IPS-NIHi7 (cell line): ENCODE data around the gene REM2.

Experiments
- DNase-seq: peaks from one replicate; pipeline ENCODE4 v3.0.0; 2012; ENCODE audit warnings: mixed read lengths; ENCODE audit errors: extremely low spot score

REM2 gene, protein sequence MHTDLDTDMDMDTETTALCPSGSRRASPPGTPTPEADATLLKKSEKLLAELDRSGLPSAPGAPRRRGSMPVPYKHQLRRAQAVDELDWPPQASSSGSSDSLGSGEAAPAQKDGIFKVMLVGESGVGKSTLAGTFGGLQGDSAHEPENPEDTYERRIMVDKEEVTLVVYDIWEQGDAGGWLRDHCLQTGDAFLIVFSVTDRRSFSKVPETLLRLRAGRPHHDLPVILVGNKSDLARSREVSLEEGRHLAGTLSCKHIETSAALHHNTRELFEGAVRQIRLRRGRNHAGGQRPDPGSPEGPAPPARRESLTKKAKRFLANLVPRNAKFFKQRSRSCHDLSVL

GRCh38 chr14:22883173-22883976 lies at the start of gene REM2:
TSS of gene REM2 (plus strand) at chr14:22883222. CDS start at chr14:22883288, 66 bp downstream.
- DNase-seq = peak; percentile 40

DNA sequence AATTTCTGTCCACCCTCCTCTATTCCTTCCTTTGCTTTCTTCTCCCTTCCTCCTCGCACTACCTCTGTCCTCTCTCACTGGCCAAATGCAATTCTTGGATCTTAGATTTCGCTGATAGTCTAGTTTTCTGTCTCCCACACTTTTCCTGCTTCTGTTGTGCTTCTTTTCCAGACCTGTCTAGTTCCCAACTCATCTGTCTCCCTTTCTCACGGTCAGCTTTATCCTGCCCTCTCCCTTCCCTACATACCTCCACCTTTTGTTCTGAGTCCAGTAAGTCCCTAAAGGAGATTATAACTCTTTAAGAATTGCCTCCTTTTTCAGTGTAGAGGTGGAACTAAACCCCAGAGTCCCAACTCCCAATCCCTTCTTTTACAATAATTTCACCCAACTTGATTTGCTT lies 47.5 kb upstream of the REM2 start:
- DNase-seq = no peak

DNA sequence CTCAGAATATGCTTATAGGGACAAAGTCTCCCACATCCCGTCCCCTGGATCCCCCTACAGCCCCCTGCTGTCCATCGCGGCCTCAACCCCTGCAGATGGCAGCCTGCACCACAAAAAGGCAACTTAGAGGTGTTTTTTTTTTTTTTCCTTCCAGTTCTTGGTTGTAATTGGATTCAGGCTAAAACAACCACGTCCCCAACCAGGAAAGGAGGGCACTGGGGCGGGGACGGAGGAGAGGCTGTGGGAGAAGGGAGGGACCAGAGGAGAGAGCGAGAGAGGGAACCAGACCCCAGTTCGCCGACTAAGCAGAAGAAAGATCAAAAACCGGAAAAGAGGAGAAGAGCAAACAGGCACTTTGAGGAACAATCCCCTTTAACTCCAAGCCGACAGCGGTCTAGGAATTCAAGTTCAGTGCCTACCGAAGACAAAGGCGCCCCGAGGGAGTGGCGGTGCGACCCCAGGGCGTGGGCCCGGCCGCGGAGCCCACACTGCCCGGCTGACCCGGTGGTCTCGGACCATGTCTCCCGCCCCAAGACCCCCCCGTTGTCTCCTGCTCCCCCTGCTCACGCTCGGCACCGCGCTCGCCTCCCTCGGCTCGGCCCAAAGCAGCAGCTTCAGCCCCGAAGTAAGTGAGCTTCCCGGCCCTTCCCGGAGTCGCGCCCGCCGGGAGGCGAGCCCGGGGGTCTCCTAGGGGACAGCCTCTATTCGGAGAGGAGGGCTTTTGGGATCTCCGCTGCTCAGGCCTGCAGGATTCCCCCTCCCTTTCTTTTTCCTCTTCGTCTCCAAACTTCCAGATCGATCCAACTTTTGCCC lies 46.5 kb upstream of the REM2 start, which contains the start of gene MMP14:
TSS of gene MMP14 (plus strand) at position 285 of the 813 bp plus-strand sequence. CDS start at position 518, 233 bp downstream.
- DNase-seq = peak; percentile 80

DNA sequence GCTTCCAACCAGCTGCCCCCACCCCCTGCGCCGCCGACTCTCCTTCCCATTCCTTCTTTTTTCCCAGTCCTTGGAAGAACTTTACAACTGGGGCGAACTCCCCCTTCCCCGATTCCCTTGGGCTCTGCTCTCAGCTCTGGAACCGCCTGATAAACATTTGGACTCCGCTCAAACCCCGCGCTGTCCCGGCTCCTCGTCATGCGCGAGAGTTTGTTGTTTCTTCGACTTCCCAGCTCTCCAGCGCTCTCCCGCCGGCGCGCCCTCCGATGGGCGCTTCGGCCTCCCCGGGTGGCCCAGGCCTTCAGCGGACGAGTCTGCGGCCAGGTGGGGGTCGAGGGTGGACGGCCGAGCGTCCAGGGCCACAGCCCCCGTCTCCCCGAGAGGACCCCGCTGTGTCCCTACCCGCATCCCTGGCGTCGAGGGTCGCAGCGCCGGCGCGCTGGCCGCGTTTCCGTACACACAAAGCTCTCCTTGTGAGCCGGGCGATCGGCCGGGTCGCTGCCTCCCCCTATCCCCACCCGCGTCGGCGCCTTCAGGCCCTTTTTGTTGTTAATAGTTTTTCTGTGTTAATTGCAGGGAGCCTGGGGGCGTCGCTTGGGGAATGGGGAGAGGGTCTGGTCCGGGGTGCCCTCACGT lies 45.8 kb upstream of the REM2 start:
- no peak for DNase-seq

- peak; percentile 35 for DNase-seq
These were observed 45.1 kb upstream of the REM2 start for GRCh38 chr14:22837750-22838538.

DNA sequence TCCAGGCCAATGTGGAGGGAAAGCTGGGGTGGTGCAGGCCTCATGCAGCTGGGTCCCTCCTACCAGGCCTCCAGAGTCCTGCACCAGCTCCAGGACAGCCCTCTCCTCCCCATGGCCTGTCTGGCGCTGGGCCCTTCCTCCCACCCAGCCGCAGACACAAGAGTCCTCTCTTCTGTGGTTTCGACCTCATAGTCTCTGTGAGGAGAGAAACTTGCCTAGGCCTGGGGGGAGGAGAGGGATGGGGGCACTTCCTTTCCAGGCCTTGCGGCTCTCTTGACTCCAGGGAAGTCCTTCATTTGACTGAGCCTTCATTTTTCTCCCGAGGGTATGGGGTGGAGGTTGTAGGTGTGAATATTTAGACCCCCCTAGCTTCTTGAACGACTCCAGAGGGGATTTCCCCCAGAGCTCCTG lies 44.4 kb upstream of the REM2 start:
- DNase-seq = no peak

- no peak for DNase-seq
These were observed 43.8 kb upstream of the REM2 start for GRCh38 chr14:22839159-22839779.

DNA sequence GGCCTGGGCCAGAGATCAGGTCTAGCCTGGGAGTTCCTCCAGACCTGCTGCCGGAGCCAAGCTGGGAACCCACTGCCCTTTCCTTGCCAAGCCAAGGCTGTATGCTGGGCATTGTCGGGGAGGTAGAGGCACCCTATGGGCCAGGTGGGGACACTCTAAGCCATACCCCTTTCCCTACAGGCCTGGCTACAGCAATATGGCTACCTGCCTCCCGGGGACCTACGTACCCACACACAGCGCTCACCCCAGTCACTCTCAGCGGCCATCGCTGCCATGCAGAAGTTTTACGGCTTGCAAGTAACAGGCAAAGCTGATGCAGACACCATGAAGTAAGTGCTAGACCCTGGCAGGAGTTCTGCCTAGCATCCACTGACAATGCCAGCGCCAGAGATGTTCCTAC lies 41.7 kb upstream of the REM2 start:
- no peak for DNase-seq

DNA sequence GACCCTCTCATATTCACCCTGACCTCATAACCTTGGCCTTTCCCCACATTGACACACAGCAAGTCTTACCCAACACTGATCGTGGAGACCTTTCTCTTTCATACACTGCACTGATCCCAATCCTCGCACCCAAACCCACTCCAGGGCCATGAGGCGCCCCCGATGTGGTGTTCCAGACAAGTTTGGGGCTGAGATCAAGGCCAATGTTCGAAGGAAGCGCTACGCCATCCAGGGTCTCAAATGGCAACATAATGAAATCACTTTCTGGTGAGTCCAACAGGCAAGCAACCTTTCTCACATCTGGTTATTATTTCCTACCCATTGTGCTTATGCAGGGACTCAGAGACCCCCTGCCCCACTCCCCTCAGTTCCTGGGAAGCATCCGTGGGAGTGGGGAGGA lies 41.3 kb upstream of the REM2 start:
- DNase-seq = no peak

DNA sequence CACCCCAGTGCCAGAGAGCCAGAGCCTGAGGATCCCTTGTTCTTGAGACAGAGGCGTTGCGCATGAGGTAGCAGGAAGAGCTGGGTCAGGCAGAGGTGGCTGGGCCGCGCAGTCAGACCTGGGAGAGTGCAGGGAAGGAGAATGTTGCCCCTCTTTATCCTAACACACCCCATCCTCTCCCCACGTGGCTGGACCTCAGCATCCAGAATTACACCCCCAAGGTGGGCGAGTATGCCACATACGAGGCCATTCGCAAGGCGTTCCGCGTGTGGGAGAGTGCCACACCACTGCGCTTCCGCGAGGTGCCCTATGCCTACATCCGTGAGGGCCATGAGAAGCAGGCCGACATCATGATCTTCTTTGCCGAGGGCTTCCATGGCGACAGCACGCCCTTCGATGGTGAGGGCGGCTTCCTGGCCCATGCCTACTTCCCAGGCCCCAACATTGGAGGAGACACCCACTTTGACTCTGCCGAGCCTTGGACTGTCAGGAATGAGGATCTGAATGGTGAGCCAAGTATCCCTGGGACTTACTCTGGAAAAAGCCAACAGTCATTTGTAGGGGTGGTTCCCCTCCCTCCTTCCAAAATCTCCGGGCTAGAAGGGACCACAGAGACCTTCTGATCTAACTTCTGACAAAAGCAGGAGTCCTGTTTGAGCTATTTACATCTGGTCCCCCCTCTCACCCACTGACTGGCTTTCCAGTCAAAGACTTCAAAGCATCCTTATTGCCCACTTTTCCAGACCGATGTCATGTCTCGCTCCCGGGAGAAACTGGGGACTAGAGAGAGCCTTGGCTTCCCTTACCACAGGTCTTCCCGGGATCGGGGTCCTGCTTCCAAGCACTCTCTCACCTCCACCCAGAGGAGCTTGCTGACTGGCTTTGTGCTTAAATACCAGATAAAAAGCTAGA lies 40.6 kb upstream of the REM2 start:
- no peak for DNase-seq

DNA sequence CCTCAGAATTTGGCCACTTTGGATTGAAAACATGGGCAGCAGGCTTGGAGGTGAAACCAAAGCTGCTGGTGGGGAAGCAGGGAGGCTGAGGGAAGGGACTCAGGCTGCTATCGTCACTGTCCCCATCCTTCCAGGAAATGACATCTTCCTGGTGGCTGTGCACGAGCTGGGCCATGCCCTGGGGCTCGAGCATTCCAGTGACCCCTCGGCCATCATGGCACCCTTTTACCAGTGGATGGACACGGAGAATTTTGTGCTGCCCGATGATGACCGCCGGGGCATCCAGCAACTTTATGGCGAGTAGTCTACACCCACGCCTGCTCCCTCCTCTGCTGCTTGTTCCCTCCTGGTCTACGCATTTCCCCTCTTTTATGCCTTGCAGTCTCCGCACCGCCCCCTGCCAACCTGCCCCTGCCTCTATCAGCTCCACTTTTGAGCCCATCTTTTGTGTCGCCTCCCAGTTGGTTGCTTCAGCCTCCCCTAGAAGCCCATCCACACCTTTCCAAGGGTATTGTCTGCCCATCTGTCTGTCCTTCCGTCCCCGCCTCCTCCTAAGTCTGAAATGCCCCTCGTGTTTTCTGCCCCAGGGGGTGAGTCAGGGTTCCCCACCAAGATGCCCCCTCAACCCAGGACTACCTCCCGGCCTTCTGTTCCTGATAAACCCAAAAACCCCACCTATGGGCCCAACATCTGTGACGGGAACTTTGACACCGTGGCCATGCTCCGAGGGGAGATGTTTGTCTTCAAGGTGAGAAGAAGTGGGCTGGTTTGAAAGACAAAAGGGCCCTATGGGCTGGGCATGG lies 39.7 kb upstream of the REM2 start:
- DNase-seq = no peak

- DNase-seq = no peak
These were observed 38.6 kb upstream of the REM2 start for GRCh38 chr14:22844221-22845102.

GRCh38 chr14:22845103-22845394 lies 38.0 kb upstream of the REM2 start:
- DNase-seq = no peak

DNA sequence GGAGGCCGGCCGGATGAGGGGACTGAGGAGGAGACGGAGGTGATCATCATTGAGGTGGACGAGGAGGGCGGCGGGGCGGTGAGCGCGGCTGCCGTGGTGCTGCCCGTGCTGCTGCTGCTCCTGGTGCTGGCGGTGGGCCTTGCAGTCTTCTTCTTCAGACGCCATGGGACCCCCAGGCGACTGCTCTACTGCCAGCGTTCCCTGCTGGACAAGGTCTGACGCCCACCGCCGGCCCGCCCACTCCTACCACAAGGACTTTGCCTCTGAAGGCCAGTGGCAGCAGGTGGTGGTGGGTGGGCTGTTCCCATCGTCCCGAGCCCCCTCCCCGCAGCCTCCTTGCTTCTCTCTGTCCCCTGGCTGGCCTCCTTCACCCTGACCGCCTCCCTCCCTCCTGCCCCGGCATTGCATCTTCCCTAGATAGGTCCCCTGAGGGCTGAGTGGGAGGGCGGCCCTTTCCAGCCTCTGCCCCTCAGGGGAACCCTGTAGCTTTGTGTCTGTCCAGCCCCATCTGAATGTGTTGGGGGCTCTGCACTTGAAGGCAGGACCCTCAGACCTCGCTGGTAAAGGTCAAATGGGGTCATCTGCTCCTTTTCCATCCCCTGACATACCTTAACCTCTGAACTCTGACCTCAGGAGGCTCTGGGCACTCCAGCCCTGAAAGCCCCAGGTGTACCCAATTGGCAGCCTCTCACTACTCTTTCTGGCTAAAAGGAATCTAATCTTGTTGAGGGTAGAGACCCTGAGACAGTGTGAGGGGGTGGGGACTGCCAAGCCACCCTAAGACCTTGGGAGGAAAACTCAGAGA lies 37.0 kb upstream of the REM2 start:
- DNase-seq = no peak

DNA sequence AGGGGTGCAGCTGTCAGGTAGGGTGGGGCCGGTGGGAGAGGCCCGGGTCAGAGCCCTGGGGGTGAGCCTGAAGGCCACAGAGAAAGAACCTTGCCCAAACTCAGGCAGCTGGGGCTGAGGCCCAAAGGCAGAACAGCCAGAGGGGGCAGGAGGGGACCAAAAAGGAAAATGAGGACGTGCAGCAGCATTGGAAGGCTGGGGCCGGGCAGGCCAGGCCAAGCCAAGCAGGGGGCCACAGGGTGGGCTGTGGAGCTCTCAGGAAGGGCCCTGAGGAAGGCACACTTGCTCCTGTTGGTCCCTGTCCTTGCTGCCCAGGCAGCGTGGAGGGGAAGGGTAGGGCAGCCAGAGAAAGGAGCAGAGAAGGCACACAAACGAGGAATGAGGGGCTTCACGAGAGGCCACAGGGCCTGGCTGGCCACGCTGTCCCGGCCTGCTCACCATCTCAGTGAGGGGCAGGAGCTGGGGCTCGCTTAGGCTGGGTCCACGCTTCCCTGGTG lies 36.2 kb upstream of the REM2 start:
- DNase-seq = no peak

GRCh38 chr14:22847661-22848341 lies 35.2 kb upstream of the REM2 start:
- no peak for DNase-seq
